Ishikawa (cell line): ENCODE results near the gene PTPRN2.

Source experiments
- CEBPB ChIP-seq: IDR thresholded peaks from 2 replicates; pipeline ENCODE4 v1.6.1; 2012
- YY1 ChIP-seq: IDR thresholded peaks from 2 replicates; pipeline ENCODE4 v1.6.1; 2012; ENCODE audit warnings: low read depth

GRCh38 chr7:158512869-158513268 lies 74.8 kb downstream of the PTPRN2 start:
- TF ChIP-seq CEBPB: no peak
- no peak for TF ChIP-seq YY1
